Suprapubic skin (tissue), 4 donors: ENCODE measurements around the gene MN1.

ENCODE experiments used
- CTCF ChIP-seq, 2 donors: fragments of 200-600 bp in 1 of 2; fragments of 450-650 bp in 1 of 2; sonication (generic) in 1 of 2; IDR thresholded peaks; one replicate each; pipeline ENCODE4 v1.5.1; 2016 to 2019; ENCODE audit warnings: antibody characterized with exemption in 2 of 2, mild to moderate bottlenecking in 1 of 2, moderate library complexity in 1 of 2
- EP300 ChIP-seq: sonication (generic); formaldehyde crosslinking; IDR thresholded peaks from one replicate; pipeline ENCODE4 v1.6.1; 2017; ENCODE audit warnings: antibody characterized with exemption
- POLR2A ChIP-seq, 2 donors: fragments of 450-650 bp; IDR thresholded peaks; one replicate each; pipeline ENCODE4 v1.6.1; 2017; ENCODE audit warnings: antibody characterized with exemption in 2 of 2, mild to moderate bottlenecking in 2 of 2, moderate library complexity in 2 of 2
- POLR2AphosphoS5 ChIP-seq, 3 donors: sonication (generic); formaldehyde crosslinking; IDR thresholded peaks; one replicate each; pipeline ENCODE4 v1.6.1; 2017; ENCODE audit warnings: antibody characterized with exemption in 3 of 3

- TF ChIP-seq CTCF (IDR thresholded peaks at IDR 0.05) (no peak), POLR2AphosphoS5 (IDR thresholded peaks at IDR 0.05) (no peak), POLR2A (IDR thresholded peaks at IDR 0.05) (no peak), EP300 (no peak)
Measured at GRCh38 chr22:27827604-27828587, 26.3 kb upstream of the MN1 start.
